AG04450 (cell line): ENCODE results near the gene KCNK15. TPM values are rescaled to one million over a fixed set of nuclear protein-coding genes. Genes with fewer than 3 reads are reported as not detected.

Source experiments
- CTCF ChIA-PET: fragments of 300-600, 350-600 bp; formaldehyde crosslinking; extraction: SDS; loops from one replicate; lab custom pipeline; 2022; ENCODE audit warnings: antibody characterized with exemption, inconsistent platforms; lab: Charles Lee
- POLR2A ChIA-PET: fragments of 350-600 bp; formaldehyde crosslinking; extraction: SDS; loops from one replicate; lab custom pipeline; 2021; ENCODE audit warnings: antibody characterized with exemption, inconsistent platforms; lab: Yijun Ruan, JAX
- DNase-seq: peaks from one replicate; pipeline ENCODE4 v3.0.0-alpha.2; 2011; ENCODE audit warnings: low read depth, low spot score
- H3K27ac ChIP-seq: one replicate; pipeline ENCODE4 v1.5.1; 2012; ENCODE audit warnings: low read depth, low read length, control low read depth
- H3K27me3 ChIP-seq: one replicate; pipeline ENCODE4 v1.6.0; 2012; ENCODE audit warnings: low read length; ENCODE audit not compliant: control insufficient read depth, insufficient read depth
- H3K4me3 ChIP-seq: 2 replicates; pipeline ENCODE4 v1.5.1; 2011; ENCODE audit warnings: mild to moderate bottlenecking, low read depth, low read length, control low read depth
- H3K9me3 ChIP-seq: 2 replicates; pipeline ENCODE4 v1.5.1; 2012; ENCODE audit warnings: low read length; ENCODE audit not compliant: control insufficient read depth, insufficient read depth
- polyA plus RNA-seq: library from polyadenylated mRNA; depleted of rRNA; stranded (reverse); fragments of >200 nt; gene quantifications from 2 replicates; pipeline ENCODE4 v1.2.3, GENCODE V29; 2011
- TF ChIP-seq, protein P1 (sequence below): IDR thresholded peaks from 2 replicates; pipeline ENCODE4 v1.5.1; 2011; ENCODE audit warnings: low read depth, low read length, control low read depth, inconsistent platforms

KCNK15 gene
- polyA plus RNA-seq, 1 experiment: not detected

DNA sequence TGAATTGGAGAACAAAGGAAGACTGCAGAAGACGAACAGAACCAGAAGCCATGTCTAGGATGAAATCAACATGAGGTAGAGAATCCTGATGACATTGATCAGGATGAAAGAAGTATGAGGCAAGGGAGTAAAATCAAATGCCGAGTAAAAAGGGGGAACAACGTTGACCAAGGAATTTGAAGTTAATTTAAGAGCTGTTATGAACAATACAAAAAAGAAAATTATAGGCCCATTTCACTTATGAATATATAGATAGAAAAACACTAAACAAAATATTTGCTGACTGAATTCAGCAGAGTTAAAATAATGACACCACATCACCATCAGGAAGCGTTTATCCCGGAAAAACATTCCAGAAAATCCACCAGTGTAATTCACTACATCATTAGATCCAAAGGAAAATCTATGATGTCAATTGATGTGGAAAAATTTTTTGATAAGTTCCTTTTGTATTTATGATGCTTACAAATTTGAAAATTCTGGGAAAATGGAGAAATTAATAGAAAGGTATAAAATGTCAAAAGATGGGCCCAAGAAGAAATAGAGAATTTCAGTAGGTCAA is 38.6 kb upstream of the KCNK15 start:
- TF ChIP-seq, protein P1, sequence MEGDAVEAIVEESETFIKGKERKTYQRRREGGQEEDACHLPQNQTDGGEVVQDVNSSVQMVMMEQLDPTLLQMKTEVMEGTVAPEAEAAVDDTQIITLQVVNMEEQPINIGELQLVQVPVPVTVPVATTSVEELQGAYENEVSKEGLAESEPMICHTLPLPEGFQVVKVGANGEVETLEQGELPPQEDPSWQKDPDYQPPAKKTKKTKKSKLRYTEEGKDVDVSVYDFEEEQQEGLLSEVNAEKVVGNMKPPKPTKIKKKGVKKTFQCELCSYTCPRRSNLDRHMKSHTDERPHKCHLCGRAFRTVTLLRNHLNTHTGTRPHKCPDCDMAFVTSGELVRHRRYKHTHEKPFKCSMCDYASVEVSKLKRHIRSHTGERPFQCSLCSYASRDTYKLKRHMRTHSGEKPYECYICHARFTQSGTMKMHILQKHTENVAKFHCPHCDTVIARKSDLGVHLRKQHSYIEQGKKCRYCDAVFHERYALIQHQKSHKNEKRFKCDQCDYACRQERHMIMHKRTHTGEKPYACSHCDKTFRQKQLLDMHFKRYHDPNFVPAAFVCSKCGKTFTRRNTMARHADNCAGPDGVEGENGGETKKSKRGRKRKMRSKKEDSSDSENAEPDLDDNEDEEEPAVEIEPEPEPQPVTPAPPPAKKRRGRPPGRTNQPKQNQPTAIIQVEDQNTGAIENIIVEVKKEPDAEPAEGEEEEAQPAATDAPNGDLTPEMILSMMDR: no peak
- H3K27me3 ChIP-seq: peaks cover 9% of the 10 kb centered on the region
- POLR2A ChIA-PET: no interaction called here
- no peaks in the 10 kb centered on the region for H3K9me3 ChIP-seq
- DNase-seq: no peak
- no peak overlapping the region for H3K27ac ChIP-seq
- no peak overlapping the region for H3K4me3 ChIP-seq
- CTCF ChIA-PET: interaction anchor here (1.0 kb wide), 1 partner anchor 11 kb away, joined by 3 read pairs; no protein-coding TSS in a partner anchor

DNA sequence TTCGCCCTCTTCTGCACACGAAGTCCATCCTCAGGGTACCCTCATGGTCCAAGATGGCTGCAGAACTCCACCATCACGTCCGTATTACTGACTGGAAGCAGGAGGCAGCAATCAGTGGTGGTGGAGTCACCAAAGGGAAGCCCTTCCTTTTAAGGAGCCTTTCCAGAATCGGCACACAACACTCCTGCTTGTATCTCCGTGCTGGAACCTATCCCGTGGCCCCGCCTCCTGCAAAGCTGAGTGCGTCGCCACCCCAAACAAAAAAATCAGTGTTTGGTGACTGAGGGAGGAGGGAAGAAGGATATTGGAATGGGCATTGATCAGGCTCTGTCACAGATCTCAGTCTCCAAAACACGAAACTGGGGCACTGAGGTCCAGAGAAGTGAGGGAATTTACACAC is 36.3 kb upstream of the KCNK15 start:
- ChIA-PET CTCF (interaction anchor here (1.5 kb wide), 1 partner anchor 26 kb away, joined by 11 read pairs; no protein-coding TSS in a partner anchor), POLR2A (interaction anchor here (0.6 kb wide), 1 partner anchor 498 kb away, joined by 3 read pairs; no protein-coding TSS in a partner anchor)
- no peak overlapping the region for H3K4me3 ChIP-seq
- no peaks in the 10 kb centered on the region for H3K9me3 ChIP-seq
- H3K27ac ChIP-seq: no peak overlapping the region
- TF ChIP-seq, protein P1: no peak
- peaks cover 9% of the 10 kb centered on the region for H3K27me3 ChIP-seq
- DNase-seq: no peak

DNA sequence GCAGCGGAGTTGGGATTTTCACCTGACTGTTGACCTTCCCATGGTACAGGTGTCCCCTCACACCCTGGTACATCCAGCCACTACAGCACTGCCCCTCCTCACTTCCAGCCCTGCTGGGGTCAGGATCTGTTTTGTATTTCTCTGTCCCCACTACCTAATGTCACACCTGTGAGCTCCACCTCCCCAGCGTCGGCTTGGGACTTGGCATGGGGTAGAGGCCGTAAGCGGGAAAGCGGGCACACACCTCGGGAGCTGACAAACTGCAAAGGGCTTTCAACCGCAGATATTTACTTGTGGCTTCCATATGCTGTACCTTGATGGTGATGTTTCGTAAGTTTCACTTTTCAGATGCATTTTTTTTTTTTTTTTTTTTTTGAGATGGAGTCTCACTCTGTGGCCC is 35.9 kb upstream of the KCNK15 start:
- no peak for DNase-seq
- no peak overlapping the region for H3K27ac ChIP-seq
- H3K9me3 ChIP-seq: no peaks in the 10 kb centered on the region
- peaks cover 7% of the 10 kb centered on the region for H3K27me3 ChIP-seq
- POLR2A ChIA-PET: interaction anchor here (0.6 kb wide), 1 partner anchor 498 kb away, joined by 3 read pairs; no protein-coding TSS in a partner anchor
- CTCF ChIA-PET: no interaction called here
- no peak overlapping the region for H3K4me3 ChIP-seq
- TF ChIP-seq, protein P1: no peak

DNA sequence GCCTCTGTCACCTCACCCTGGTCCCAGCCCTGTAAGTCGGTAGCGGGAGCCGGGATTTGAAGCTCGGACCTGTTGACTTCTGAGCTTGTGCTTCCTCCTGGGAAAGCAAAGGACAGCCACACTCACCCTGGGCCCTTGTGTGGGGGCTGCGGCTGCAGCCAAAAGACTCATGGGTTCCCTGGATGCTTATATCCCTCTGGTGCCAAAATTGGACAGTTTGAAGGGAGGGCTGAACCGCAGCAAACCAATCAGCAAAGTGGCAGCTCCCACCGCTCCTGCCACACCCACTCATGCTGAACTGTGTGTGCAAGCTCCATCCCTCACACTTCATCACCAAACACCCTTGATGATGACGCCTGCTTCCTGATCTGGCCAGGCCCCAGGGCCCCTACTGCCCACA is 34.4 kb upstream of the KCNK15 start:
- TF ChIP-seq, protein P1: no peak
- POLR2A ChIA-PET: interaction anchor here (0.7 kb wide), 1 partner anchor 22 kb away, joined by 4 read pairs; no protein-coding TSS in a partner anchor
- CTCF ChIA-PET: interaction anchor here (1.5 kb wide), 1 partner anchor 8 kb away, joined by 3 read pairs; no protein-coding TSS in a partner anchor

DNA sequence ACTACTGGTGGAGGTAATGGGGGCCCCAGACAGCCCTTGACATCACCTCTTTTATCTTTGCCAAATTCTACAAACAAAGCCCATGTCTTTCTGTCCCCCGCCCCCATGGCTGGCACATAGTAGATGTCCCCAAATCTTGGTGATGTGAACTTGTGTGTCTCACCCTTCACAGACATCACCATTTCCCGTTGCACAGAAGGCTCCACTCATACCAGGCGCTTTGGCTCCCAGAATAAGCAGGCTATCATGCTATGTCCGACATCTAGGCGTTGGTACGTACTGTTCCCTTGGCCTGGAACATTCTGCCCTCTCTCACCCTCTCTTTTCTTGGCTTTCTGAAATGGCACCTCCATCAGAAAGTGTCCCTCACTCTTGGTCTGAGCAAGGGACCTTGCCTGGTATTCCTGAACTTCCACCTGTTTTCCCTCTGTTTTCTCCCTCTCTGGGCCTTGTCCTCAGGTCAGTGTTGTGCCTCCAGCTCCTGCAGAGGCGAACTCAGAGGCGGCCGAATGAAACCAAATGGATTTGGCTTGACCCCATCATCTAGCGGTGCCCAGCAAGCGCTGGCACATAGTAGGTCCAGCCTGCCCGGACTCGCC is 31.5 kb upstream of the KCNK15 start:
- no peak overlapping the region for H3K27ac ChIP-seq
- H3K27me3 ChIP-seq: peaks cover 7% of the 10 kb centered on the region
- POLR2A ChIA-PET: interaction anchor here (0.6 to 1.6 kb wide), 3 partner anchors 9 to 814 kb away, joined by 3 to 6 read pairs (median 3); no protein-coding TSS in a partner anchor
- H3K4me3 ChIP-seq: no peak overlapping the region
- no peaks in the 10 kb centered on the region for H3K9me3 ChIP-seq
- TF ChIP-seq, protein P1: no peak
- CTCF ChIA-PET: no interaction called here
- no peak for DNase-seq

More for the DNA sequence above, 34.4 kb upstream of the KCNK15 start:
- Histone ChIP-seq H3K4me3 (no peak overlapping the region), H3K27ac (no peak overlapping the region), H3K27me3 (peaks cover 7% of the 10 kb centered on the region), H3K9me3 (no peaks in the 10 kb centered on the region)
- no peak for DNase-seq
